ENCODE data around the gene NAXD.

DNA sequence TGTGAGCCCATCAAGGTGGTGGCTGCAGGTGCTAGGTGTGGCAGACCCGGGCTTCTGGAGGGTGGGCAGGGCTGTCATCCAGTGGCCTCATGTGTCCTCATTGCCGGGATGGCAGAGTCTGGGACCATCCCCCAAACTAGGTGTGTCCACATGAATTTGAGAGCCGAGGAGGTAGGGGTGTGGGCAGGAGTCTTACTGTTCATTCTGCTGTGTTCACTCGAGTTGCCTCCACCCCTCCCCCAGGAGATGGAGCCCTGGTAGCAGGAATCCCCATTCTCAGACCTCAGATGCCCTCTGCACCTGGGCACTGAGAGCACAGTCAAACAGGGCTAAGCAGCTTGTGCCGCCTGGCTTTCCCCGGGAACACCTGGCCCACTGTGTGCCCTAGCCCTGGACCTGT lies 22.4 kb downstream of the NAXD start:
- TF ChIP-seq, protein P1, sequence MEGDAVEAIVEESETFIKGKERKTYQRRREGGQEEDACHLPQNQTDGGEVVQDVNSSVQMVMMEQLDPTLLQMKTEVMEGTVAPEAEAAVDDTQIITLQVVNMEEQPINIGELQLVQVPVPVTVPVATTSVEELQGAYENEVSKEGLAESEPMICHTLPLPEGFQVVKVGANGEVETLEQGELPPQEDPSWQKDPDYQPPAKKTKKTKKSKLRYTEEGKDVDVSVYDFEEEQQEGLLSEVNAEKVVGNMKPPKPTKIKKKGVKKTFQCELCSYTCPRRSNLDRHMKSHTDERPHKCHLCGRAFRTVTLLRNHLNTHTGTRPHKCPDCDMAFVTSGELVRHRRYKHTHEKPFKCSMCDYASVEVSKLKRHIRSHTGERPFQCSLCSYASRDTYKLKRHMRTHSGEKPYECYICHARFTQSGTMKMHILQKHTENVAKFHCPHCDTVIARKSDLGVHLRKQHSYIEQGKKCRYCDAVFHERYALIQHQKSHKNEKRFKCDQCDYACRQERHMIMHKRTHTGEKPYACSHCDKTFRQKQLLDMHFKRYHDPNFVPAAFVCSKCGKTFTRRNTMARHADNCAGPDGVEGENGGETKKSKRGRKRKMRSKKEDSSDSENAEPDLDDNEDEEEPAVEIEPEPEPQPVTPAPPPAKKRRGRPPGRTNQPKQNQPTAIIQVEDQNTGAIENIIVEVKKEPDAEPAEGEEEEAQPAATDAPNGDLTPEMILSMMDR (conservative IDR thresholded peaks at IDR 0.05; ENCODE audit: low read depth in 2 of 2) = no peak
- TF ChIP-seq EZH2phosphoT487 (IDR thresholded peaks at IDR 0.05; ENCODE audit: unreplicated experiment) = no peak
- TF ChIP-seq, protein P2, sequence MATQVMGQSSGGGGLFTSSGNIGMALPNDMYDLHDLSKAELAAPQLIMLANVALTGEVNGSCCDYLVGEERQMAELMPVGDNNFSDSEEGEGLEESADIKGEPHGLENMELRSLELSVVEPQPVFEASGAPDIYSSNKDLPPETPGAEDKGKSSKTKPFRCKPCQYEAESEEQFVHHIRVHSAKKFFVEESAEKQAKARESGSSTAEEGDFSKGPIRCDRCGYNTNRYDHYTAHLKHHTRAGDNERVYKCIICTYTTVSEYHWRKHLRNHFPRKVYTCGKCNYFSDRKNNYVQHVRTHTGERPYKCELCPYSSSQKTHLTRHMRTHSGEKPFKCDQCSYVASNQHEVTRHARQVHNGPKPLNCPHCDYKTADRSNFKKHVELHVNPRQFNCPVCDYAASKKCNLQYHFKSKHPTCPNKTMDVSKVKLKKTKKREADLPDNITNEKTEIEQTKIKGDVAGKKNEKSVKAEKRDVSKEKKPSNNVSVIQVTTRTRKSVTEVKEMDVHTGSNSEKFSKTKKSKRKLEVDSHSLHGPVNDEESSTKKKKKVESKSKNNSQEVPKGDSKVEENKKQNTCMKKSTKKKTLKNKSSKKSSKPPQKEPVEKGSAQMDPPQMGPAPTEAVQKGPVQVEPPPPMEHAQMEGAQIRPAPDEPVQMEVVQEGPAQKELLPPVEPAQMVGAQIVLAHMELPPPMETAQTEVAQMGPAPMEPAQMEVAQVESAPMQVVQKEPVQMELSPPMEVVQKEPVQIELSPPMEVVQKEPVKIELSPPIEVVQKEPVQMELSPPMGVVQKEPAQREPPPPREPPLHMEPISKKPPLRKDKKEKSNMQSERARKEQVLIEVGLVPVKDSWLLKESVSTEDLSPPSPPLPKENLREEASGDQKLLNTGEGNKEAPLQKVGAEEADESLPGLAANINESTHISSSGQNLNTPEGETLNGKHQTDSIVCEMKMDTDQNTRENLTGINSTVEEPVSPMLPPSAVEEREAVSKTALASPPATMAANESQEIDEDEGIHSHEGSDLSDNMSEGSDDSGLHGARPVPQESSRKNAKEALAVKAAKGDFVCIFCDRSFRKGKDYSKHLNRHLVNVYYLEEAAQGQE (IDR thresholded peaks at IDR 0.05; ENCODE audit: unreplicated experiment) = no peak
- TF ChIP-seq CREB1 (CRISPR knock-in tag; IDR thresholded peaks at IDR 0.05; ENCODE audit: low read depth) = no peak

All from GM23338 (cell line).